Gastroesophageal sphincter (tissue), 4 donors: ENCODE data around the gene TRIM50. TPM values are rescaled to one million over a fixed set of nuclear protein-coding genes. Genes with fewer than 3 reads are reported as not detected.
"Not testable (repeated sequence)": the region's sequence is repeated elsewhere in the genome, so short reads cannot be mapped to it uniquely, and the experiment has no call there.

Experiments used
- ATAC-seq: fragments of 150-250 bp; one replicate; pipeline ENCODE4 v1.9.1; 2016; ENCODE audit warnings: mild to moderate bottlenecking, moderate library complexity
- H3K27ac ChIP-seq, 4 donors: fragments of 200-600 bp; sonication (generic) in 3 of 4; 1 replicate in 3 of 4; 2 replicates in 1 of 4; pipeline ENCODE4 v1.5.1; 2016 to 2019
- H3K27me3 ChIP-seq: fragments of 200-600 bp; sonication (generic); one replicate; pipeline ENCODE4 v1.5.1; 2019
- H3K36me3 ChIP-seq, 2 donors: fragments of 200-600 bp; sonication (generic); one replicate each; pipeline ENCODE4 v1.5.1; 2019; ENCODE audit warnings: control low read depth in 1 of 2
- H3K4me1 ChIP-seq, 3 donors: fragments of 200-600 bp; sonication (generic); 1 replicate in 2 of 3; 2 replicates in 1 of 3; pipeline ENCODE4 v1.5.1; 2016 to 2019; ENCODE audit warnings: control low read depth in 2 of 3
- H3K4me3 ChIP-seq, 2 donors: fragments of 200-600 bp; sonication (generic); one replicate each; pipeline ENCODE4 v1.5.1; 2019; ENCODE audit warnings: mild to moderate bottlenecking in 1 of 2, moderate library complexity in 1 of 2
- H3K9me3 ChIP-seq, 3 donors: fragments of 200-600 bp; sonication (generic); one replicate each; pipeline ENCODE4 v1.5.1; 2017 to 2019; ENCODE audit warnings: control low read depth in 2 of 3
- EP300 ChIP-seq: sonication (generic); formaldehyde crosslinking; IDR thresholded peaks from one replicate; pipeline ENCODE4 v1.6.1; 2017; ENCODE audit warnings: antibody characterized with exemption, mild to moderate bottlenecking
- POLR2A ChIP-seq, 2 donors: fragments of 450-650 bp; IDR thresholded peaks; one replicate each; pipeline ENCODE4 v1.6.1; 2017; ENCODE audit warnings: antibody characterized with exemption in 2 of 2, mild to moderate bottlenecking in 2 of 2, moderate library complexity in 1 of 2
- POLR2AphosphoS5 ChIP-seq: sonication (generic); formaldehyde crosslinking; IDR thresholded peaks from one replicate; pipeline ENCODE4 v1.6.1; 2017; ENCODE audit warnings: antibody characterized with exemption
- WGBS, 2 donors: methylation state at CpG; one replicate each; pipeline ENCODE4 v1.1.5; 2018; ENCODE audit warnings: low coverage in 1 of 2; 5-methylcytosine and 5-hydroxymethylcytosine counted together
- total RNA-seq, 4 donors: library from RNA; depleted of rRNA; stranded (reverse); fragments of >200 nt; gene quantifications; one replicate each; pipeline ENCODE4 v1.1.0, GENCODE V29; 2016
- TF ChIP-seq, protein P1 (sequence below), 4 experiments: fragments of 200-600 bp in 2 of 4; fragments of 450-650 bp in 2 of 4; sonication (generic) in 1 of 4; IDR thresholded peaks; one replicate each; pipeline ENCODE4 v1.5.1; 2017 to 2019; ENCODE audit warnings: antibody characterized with exemption in 4 of 4, mild to moderate bottlenecking in 2 of 4, moderate library complexity in 2 of 4

TRIM50 gene
- total RNA-seq, 4 donors from 2014 or later = 0.27 to 0.78 (median 0.42) TPM; not detected in 1

DNA sequence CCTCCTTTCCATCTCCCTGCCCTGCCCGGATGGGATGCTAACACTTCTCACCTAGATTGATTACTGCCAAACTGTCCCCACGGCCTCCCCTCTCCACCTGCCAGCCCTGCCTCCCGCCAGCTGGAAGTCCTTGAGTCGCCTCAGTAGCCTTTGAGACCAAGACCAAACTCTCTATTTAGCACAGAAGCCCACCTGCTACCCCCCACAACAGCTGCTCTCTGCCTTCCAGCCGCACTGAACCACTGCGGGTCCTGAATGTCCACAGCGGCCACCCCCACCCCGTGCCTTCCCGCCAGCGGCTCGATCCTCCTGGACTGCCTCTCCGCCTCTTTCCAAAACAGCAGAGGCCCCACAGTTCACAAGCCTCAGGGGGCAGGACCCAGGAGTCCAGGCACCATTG is 39.1 kb upstream of the TRIM50 start:
- Histone ChIP-seq H3K4me3 (no peak overlapping the region), H3K4me1 (no peaks in the 10 kb centered on the region), H3K36me3 (no peaks in the 10 kb centered on the region), H3K27ac (no peak overlapping the region), H3K27me3 (peaks cover 14% of the 10 kb centered on the region), H3K9me3 (no peaks in the 10 kb centered on the region)
- no peak for TF ChIP-seq EP300
- TF ChIP-seq, protein P1, sequence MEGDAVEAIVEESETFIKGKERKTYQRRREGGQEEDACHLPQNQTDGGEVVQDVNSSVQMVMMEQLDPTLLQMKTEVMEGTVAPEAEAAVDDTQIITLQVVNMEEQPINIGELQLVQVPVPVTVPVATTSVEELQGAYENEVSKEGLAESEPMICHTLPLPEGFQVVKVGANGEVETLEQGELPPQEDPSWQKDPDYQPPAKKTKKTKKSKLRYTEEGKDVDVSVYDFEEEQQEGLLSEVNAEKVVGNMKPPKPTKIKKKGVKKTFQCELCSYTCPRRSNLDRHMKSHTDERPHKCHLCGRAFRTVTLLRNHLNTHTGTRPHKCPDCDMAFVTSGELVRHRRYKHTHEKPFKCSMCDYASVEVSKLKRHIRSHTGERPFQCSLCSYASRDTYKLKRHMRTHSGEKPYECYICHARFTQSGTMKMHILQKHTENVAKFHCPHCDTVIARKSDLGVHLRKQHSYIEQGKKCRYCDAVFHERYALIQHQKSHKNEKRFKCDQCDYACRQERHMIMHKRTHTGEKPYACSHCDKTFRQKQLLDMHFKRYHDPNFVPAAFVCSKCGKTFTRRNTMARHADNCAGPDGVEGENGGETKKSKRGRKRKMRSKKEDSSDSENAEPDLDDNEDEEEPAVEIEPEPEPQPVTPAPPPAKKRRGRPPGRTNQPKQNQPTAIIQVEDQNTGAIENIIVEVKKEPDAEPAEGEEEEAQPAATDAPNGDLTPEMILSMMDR (IDR thresholded peaks at IDR 0.05) = no peak
- TF ChIP-seq POLR2A (IDR thresholded peaks at IDR 0.05) = no peak
- no peak for TF ChIP-seq POLR2AphosphoS5
- no peak for ATAC-seq
- WGBS, 2 donors = 67 to 87% methylated on average over 2 to 5 of the region's 12 CpGs

DNA sequence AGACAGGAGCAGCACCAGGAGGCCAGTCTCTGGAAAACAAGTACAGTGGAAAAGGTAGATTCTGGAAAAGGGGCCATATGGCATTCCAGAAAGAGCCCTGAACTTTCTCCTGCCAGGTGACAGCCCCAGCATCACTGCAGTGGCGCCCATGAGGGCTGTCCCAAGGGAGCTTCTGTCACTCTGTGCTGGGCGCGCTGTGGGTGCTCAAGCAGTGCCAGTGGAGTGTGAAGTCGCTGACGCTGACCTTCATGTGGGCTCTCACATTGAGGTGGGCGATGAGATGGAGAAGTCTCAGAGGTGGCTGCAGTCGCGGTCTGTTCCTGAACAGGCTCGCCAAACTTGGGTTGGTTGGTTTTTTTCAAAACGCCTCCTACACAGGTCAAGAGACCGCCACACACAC is 38.2 kb upstream of the TRIM50 start:
- peaks cover 14% of the 10 kb centered on the region for H3K27me3 ChIP-seq
- H3K4me3 ChIP-seq = no peak overlapping the region
- TF ChIP-seq POLR2AphosphoS5 (no peak), EP300 (no peak), POLR2A (IDR thresholded peaks at IDR 0.05) (no peak)
- TF ChIP-seq, protein P1 (IDR thresholded peaks at IDR 0.05) = no peak
- H3K4me1 ChIP-seq = no peaks in the 10 kb centered on the region
- no peaks in the 10 kb centered on the region for H3K36me3 ChIP-seq
- no peaks in the 10 kb centered on the region for H3K9me3 ChIP-seq
- no peak for ATAC-seq
- no peak overlapping the region for H3K27ac ChIP-seq
- WGBS, 2 donors = 88% methylated on average over 1 to 6 of the region's 11 CpGs

DNA sequence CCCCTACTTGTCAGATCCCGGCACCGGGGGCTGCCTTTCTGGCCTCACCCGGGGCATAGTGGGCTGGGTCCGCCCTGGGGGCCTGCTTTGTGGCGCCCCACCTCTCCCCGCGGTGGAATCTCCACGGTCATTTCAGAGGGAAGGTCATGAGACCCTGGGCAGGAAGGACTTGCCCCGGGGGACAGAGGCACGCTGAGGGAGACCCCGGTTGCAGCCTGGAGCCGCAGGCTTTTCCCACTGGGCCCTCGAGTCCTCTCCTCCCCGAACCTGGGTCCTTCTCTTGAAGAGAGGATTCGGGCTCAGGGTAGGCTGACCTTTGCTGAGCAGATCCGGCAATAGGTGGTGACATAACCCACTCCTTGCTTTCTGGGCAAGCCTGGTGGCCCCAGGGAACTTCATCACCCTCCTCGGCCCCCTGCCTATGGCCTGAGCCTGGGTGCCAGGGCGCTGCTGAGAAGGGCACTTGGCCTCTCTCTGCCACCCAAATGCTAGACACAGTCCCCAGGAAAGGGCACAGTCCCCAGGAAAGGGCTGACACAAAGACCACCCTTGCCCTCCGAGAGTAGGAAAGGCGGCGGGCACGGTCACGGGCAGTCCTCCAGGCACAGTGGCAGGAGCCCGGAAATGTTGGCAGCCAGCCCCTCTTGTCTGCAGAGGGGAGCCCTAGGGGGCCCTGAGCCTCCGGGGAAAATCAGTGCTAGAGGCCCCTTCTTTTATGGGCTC is 36.3 kb upstream of the TRIM50 start:
- TF ChIP-seq, protein P1 (IDR thresholded peaks at IDR 0.05) = no peak
- no peak for TF ChIP-seq POLR2AphosphoS5
- TF ChIP-seq POLR2A (IDR thresholded peaks at IDR 0.05) = no peak
- no peak for TF ChIP-seq EP300
- 63% methylated on average over 2 of the region's 25 CpGs; no CpG with 5 or more reads in 1 of the 2 donors for WGBS, 2 donors
- no peak for ATAC-seq
- Histone ChIP-seq H3K4me3 (no peak overlapping the region), H3K27ac (no peak overlapping the region), H3K36me3 (no peaks in the 10 kb centered on the region), H3K9me3 (no peaks in the 10 kb centered on the region), H3K27me3 (peaks cover 23% of the 10 kb centered on the region), H3K4me1 (no peaks in the 10 kb centered on the region)

DNA sequence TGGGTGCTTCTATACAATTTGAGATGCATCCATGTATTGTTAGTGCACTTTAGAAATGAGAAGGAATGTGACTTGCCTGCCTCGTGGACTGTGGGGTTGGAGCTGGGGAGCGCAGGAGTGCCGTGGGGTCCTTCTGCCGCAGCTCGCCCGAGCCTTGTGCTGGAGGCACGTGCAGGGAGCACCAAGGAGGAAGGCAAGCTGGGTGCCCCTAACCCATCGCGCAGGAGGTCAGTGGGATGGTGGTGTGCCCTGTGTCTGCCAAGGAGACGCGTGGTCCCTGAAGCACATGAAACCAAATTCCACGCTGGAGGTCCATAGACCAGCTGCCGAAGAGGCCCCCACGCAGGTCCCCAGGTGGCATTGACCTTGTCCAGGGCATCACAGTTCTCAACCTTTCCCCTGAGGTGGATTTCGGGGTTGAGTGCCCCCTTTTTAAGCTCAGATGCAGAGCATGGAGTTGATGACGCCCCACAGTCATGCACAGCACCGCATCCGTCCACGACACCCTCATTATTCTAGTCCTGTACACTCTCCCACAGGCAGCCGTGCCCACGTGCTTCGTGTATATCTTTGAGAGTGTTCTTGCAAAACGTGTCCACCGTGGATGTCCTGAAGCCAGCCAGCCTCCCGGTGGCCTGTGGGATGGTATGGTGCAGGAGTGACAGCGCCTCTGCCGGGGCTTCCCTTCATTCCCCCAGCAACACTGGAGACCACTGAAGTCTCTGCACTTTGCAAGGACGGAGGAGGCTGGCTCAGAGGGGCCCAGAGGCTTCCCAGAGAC is 35.5 kb upstream of the TRIM50 start:
- Histone ChIP-seq H3K4me3 (no peak overlapping the region), H3K4me1 (peaks cover 0 to 6% (median 0%) of the 10 kb centered on the region in 3 donors), H3K27me3 (peaks cover 31% of the 10 kb centered on the region), H3K36me3 (no peaks in the 10 kb centered on the region), H3K27ac (no peak overlapping the region), H3K9me3 (no peaks in the 10 kb centered on the region)
- ATAC-seq = no peak
- TF ChIP-seq POLR2AphosphoS5 = no peak
- TF ChIP-seq, protein P1 (IDR thresholded peaks at IDR 0.05) = no peak
- no peak for TF ChIP-seq EP300
- TF ChIP-seq POLR2A (IDR thresholded peaks at IDR 0.05) = no peak
- 54 to 65% methylated on average over 4 to 12 of the region's 28 CpGs for WGBS, 2 donors

DNA sequence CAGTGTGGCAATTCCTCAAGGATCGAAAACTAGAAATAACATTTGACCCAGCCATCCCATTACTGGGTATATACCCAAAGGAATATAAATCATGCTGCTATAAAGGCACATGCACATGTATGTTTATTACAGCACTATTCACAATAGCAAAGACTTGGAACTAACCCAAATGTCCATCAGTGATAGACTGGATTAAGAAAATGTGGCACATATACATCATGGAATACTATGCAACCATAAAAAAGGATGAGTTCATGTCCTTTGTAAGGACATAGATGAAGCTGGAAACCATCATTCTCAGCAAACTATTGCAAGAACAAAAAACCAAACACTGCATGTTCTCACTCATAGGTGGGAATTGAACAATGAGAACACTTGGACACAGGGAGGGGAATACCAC is 32.7 kb upstream of the TRIM50 start:
- peaks cover 0 to 11% (median 0%) of the 10 kb centered on the region in 3 donors for H3K4me1 ChIP-seq
- ATAC-seq, H3K4me3 ChIP-seq, H3K27ac ChIP-seq, H3K36me3 ChIP-seq, H3K9me3 ChIP-seq: not testable (repeated sequence)
- 93 to 100% methylated on average over 1 of the region's 1 CpG for WGBS, 2 donors
- H3K27me3 ChIP-seq = peaks cover 24% of the 10 kb centered on the region
